Measurements from ENCODE around the gene USP7. TPM values are rescaled to one million over a fixed set of nuclear protein-coding genes. Genes with fewer than 3 reads are reported as not detected.

USP7 gene
- total RNA-seq, 1 donor from 2014 or later: 96.9 TPM

- no peak overlapping the region for H3K27ac ChIP-seq (ENCODE audit: low read depth, low read length)
These were observed 43.6 kb upstream of the USP7 start for GRCh38 chr16:9007177-9007794.

GRCh38 chr16:9004183-9004582 is 40.5 kb upstream of the USP7 start:
- H3K4me1 ChIP-seq (ENCODE audit: insufficient read depth, low read length): peaks cover 12% of the 10 kb centered on the region
- Mint-ChIP-seq H3K4me3 (ENCODE audit: unreplicated experiment) (no peak overlapping the region), H3K9me3 (ENCODE audit: unreplicated experiment) (peaks cover 1% of the 10 kb centered on the region), H3K4me1 (ENCODE audit: low read depth, unreplicated experiment) (peaks cover 3% of the 10 kb centered on the region), H3K27ac (ENCODE audit: unreplicated experiment) (no peak overlapping the region), H3K27me3 (ENCODE audit: low read depth, unreplicated experiment) (no peaks in the 10 kb centered on the region), H3K36me3 (ENCODE audit: low read depth, unreplicated experiment) (no peaks in the 10 kb centered on the region)
- TF ChIP-seq CTCF (IDR thresholded peaks at IDR 0.05; ENCODE audit: insufficient read depth, low read depth, low read length) (no peak), EZH2 (IDR thresholded peaks at IDR 0.05; ENCODE audit: insufficient read depth, low read length) (no peak)
- no peak overlapping the region for H3K4me3 ChIP-seq (ENCODE audit: insufficient read depth, low read depth, low read length)
- no peaks in the 10 kb centered on the region for H3K9me3 ChIP-seq (ENCODE audit: insufficient read depth, low read depth, low read length)
- H3K27ac ChIP-seq (ENCODE audit: low read depth, low read length): no peak overlapping the region
- H3K4me2 ChIP-seq (ENCODE audit: low read length): no peak overlapping the region
- H4K20me1 ChIP-seq (ENCODE audit: insufficient read depth, low read length): no peaks in the 10 kb centered on the region
- FAIRE-seq: no peak
- no peaks in the 10 kb centered on the region for H3K27me3 ChIP-seq (ENCODE audit: insufficient read depth, low read length)
- H3K36me3 ChIP-seq (ENCODE audit: insufficient read depth, low read length): no peaks in the 10 kb centered on the region
- H3K9ac ChIP-seq (ENCODE audit: low read length): no peak overlapping the region
- H2AFZ ChIP-seq (ENCODE audit: low read depth, low read length): no peak overlapping the region
- no peak for DNase-seq (ENCODE audit: low read depth)
- no peaks in the 10 kb centered on the region for H3K79me2 ChIP-seq (ENCODE audit: insufficient read depth, low read length)

More at GRCh38 chr16:9007177-9007794, 43.6 kb upstream of the USP7 start:
- peaks cover 3% of the 10 kb centered on the region for H3K4me1 Mint-ChIP-seq (ENCODE audit: low read depth, unreplicated experiment)
- TF ChIP-seq CTCF (IDR thresholded peaks at IDR 0.05; ENCODE audit: insufficient read depth, low read depth, low read length) (no peak), EZH2 (IDR thresholded peaks at IDR 0.05; ENCODE audit: insufficient read depth, low read length) (no peak)
- DNase-seq (ENCODE audit: low read depth): no peak
- H3K4me3 Mint-ChIP-seq (ENCODE audit: unreplicated experiment): no peak overlapping the region
- peaks cover 3% of the 10 kb centered on the region for H3K27me3 Mint-ChIP-seq (ENCODE audit: low read depth, unreplicated experiment)
- no peaks in the 10 kb centered on the region for H3K36me3 Mint-ChIP-seq (ENCODE audit: low read depth, unreplicated experiment)
- Histone ChIP-seq H3K36me3 (ENCODE audit: insufficient read depth, low read length) (no peaks in the 10 kb centered on the region), H3K9me3 (ENCODE audit: insufficient read depth, low read depth, low read length) (no peaks in the 10 kb centered on the region), H3K9ac (ENCODE audit: low read length) (no peak overlapping the region), H3K79me2 (ENCODE audit: insufficient read depth, low read length) (no peaks in the 10 kb centered on the region), H3K4me3 (ENCODE audit: insufficient read depth, low read depth, low read length) (no peak overlapping the region), H2AFZ (ENCODE audit: low read depth, low read length) (no peak overlapping the region), H4K20me1 (ENCODE audit: insufficient read depth, low read length) (no peaks in the 10 kb centered on the region), H3K4me2 (ENCODE audit: low read length) (no peak overlapping the region), H3K4me1 (ENCODE audit: insufficient read depth, low read length) (peaks cover 12% of the 10 kb centered on the region), H3K27me3 (ENCODE audit: insufficient read depth, low read length) (no peaks in the 10 kb centered on the region)
- no peak overlapping the region for H3K27ac Mint-ChIP-seq (ENCODE audit: unreplicated experiment)
- no peak for FAIRE-seq
- no peaks in the 10 kb centered on the region for H3K9me3 Mint-ChIP-seq (ENCODE audit: unreplicated experiment)

- no peak for FAIRE-seq
- H3K4me3 Mint-ChIP-seq (ENCODE audit: unreplicated experiment): no peak overlapping the region
- H3K79me2 ChIP-seq (ENCODE audit: insufficient read depth, low read length): no peaks in the 10 kb centered on the region
These were observed 40.1 kb upstream of the USP7 start for GRCh38 chr16:9003763-9004162.

More at GRCh38 chr16:9003763-9004162, 40.1 kb upstream of the USP7 start:
- H4K20me1 ChIP-seq (ENCODE audit: insufficient read depth, low read length): no peaks in the 10 kb centered on the region
- no peak overlapping the region for H2AFZ ChIP-seq (ENCODE audit: low read depth, low read length)
- H3K9ac ChIP-seq (ENCODE audit: low read length): no peak overlapping the region
- Mint-ChIP-seq H3K27me3 (ENCODE audit: low read depth, unreplicated experiment) (no peaks in the 10 kb centered on the region), H3K27ac (ENCODE audit: unreplicated experiment) (no peak overlapping the region), H3K36me3 (ENCODE audit: low read depth, unreplicated experiment) (no peaks in the 10 kb centered on the region), H3K4me1 (ENCODE audit: low read depth, unreplicated experiment) (peaks cover under 1% of the 10 kb centered on the region), H3K9me3 (ENCODE audit: unreplicated experiment) (peaks cover 1% of the 10 kb centered on the region)
- H3K36me3 ChIP-seq (ENCODE audit: insufficient read depth, low read length): no peaks in the 10 kb centered on the region
- H3K4me3 ChIP-seq (ENCODE audit: insufficient read depth, low read depth, low read length): no peak overlapping the region
- no peak overlapping the region for H3K4me2 ChIP-seq (ENCODE audit: low read length)
- DNase-seq (ENCODE audit: low read depth): no peak
- H3K27me3 ChIP-seq (ENCODE audit: insufficient read depth, low read length): no peaks in the 10 kb centered on the region
- H3K4me1 ChIP-seq (ENCODE audit: insufficient read depth, low read length): peaks cover 8% of the 10 kb centered on the region
- TF ChIP-seq CTCF (IDR thresholded peaks at IDR 0.05; ENCODE audit: insufficient read depth, low read depth, low read length): no peak
- no peak for TF ChIP-seq EZH2 (IDR thresholded peaks at IDR 0.05; ENCODE audit: insufficient read depth, low read length)
- no peaks in the 10 kb centered on the region for H3K9me3 ChIP-seq (ENCODE audit: insufficient read depth, low read depth, low read length)
- no peak overlapping the region for H3K27ac ChIP-seq (ENCODE audit: low read depth, low read length)

All from astrocyte (in vitro differentiated cells and primary cell).